Subcutaneous abdominal adipose tissue (tissue), 5 donors: Measurements from ENCODE around the gene SLC5A4.
"Not testable (repeated sequence)": the region's sequence is repeated elsewhere in the genome, so short reads cannot be mapped to it uniquely, and the experiment has no call there.

Experiments used
- H3K27ac ChIP-seq: one replicate; pipeline ENCODE4 v1.7.0; 2013; ENCODE audit warnings: low read depth, mild to moderate bottlenecking, inconsistent platforms, low read length, moderate library complexity
- H3K27me3 ChIP-seq, 5 donors: one replicate each; pipeline ENCODE4 v1.7.0; 2013; ENCODE audit warnings: low read length in 5 of 5, inconsistent platforms in 1 of 5; ENCODE audit not compliant: control insufficient read depth in 5 of 5, insufficient read depth in 4 of 5
- H3K36me3 ChIP-seq, 5 donors: one replicate each; pipeline ENCODE4 v1.7.0; 2013; ENCODE audit warnings: low read length in 5 of 5; ENCODE audit not compliant: control insufficient read depth in 5 of 5, insufficient read depth in 5 of 5
- H3K4me1 ChIP-seq, 5 donors: one replicate each; pipeline ENCODE4 v1.7.0; 2013; ENCODE audit warnings: low read length in 5 of 5, mild to moderate bottlenecking in 3 of 5, moderate library complexity in 1 of 5; ENCODE audit not compliant: control insufficient read depth in 5 of 5, insufficient read depth in 5 of 5
- H3K4me3 ChIP-seq, 5 donors: one replicate each; pipeline ENCODE4 v1.7.0; 2013; ENCODE audit warnings: low read length in 5 of 5, low read depth in 1 of 5
- H3K9ac ChIP-seq, 5 donors: one replicate each; pipeline ENCODE4 v1.7.0; 2013; ENCODE audit warnings: low read length in 5 of 5, mild to moderate bottlenecking in 4 of 5, moderate library complexity in 3 of 5
- H3K9me3 ChIP-seq, 5 donors: one replicate each; pipeline ENCODE4 v1.7.0; 2013; ENCODE audit warnings: low read length in 5 of 5; ENCODE audit not compliant: control insufficient read depth in 5 of 5
- donor health status: healthy.
- donor health status: healthy.
- donor health status: healthy.
- donor health status: healthy.
- donor health status: healthy.

SLC5A4 gene

DNA sequence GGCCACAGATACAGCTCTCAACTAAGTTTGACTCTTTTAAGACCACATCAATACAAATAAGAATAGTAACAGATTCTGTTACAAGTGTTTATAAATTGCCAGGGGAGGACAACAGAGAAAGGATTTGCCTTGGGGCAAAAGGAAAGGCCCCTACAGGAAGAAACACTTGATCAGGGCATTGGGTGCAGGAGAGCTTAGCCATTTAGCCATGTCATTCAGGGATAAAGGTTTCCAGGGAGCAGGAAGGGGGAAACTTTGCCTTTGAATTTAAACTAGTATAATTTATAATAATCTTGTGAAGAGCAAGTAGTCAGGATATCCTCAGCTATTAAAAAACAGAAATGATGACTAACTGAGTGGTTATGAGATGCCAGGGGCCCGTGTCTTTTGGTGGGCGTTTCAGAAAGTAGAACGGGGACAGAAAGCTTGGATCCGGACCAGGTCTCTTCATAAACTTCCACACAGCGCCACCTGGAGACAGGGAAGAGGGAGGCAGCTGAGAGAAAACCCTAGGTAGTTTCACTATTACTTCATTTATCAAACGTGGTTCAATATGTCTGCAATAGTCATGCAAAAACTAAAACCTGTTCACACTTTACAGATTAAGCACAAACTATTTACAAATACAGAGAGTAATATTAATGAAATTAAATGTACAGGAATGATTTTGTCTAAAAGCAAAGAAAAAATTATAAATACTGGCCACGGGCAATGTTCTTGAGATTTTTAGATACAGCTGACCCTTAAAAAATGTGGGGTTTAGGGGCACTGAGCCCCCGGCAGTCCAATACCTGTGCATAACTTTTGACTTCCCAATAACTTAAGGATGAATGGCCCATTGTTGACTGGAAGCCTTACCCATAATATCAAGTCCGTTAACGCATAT lies 11.0 kb upstream of the SLC5A4 start:
- Histone ChIP-seq H3K9ac (peak overlapping the region in 2 of 5 donors; percentile 16 to 59), H3K27me3 (peaks cover 0 to 12% (median 3%) of the 10 kb centered on the region in 5 donors), H3K27ac (no peak overlapping the region), H3K4me1 (peaks cover 0 to 3% (median 2%) of the 10 kb centered on the region in 5 donors), H3K36me3 (no peaks in the 10 kb centered on the region), H3K9me3 (no peaks in the 10 kb centered on the region), H3K4me3 (peak overlapping the region in 2 of 5 donors; percentile 18 to 22)

DNA sequence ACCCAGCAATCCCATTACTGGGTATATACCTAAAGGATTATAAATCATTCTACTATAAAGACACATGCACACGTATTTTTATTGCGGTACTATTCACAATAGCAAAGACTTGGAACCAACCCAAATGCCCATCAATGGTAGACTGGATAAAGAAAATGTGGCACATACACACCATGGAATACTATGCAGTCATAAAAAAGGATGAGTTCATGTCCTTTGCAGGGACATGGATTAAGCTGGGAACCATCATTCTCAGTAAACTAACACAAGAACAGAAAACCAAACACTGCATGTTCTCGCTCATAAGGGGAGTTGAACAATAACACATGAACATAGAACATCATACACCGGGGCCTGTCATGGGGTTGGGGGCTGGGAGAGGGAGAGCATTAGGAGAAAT lies 8.5 kb upstream of the SLC5A4 start:
- H3K27me3 ChIP-seq, H3K9ac ChIP-seq, H3K4me3 ChIP-seq, H3K27ac ChIP-seq, H3K36me3 ChIP-seq, H3K9me3 ChIP-seq, H3K4me1 ChIP-seq: not testable (repeated sequence)

DNA sequence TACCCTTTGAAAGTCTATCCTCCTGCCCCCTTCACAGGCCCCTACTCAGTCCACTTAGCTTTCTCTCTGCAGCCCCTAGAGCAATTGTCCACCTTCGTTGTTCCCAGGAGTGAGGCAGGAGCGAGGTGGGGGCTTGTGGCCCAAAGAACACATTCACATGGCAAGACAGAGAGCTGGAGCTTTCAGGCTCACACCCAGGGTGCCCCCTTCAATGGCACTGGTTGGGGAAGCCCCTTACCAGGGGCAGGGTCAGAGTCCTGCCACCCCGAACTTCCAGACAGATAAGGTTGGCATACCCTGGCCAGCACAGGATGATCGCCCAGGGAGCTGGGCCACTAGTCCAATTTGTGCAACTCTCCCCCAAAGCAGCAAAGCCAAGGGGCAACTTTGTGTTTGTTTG lies 6.2 kb upstream of the SLC5A4 start:
- no peaks in the 10 kb centered on the region for H3K36me3 ChIP-seq
- H3K4me3 ChIP-seq, result no peak overlapping the region
- no peak overlapping the region for H3K27ac ChIP-seq
- no peaks in the 10 kb centered on the region for H3K9me3 ChIP-seq
- peaks cover 0 to 7% (median 4%) of the 10 kb centered on the region in 5 donors for H3K27me3 ChIP-seq
- no peak overlapping the region for H3K9ac ChIP-seq
- peaks cover 0 to 3% (median 2%) of the 10 kb centered on the region in 5 donors for H3K4me1 ChIP-seq

DNA sequence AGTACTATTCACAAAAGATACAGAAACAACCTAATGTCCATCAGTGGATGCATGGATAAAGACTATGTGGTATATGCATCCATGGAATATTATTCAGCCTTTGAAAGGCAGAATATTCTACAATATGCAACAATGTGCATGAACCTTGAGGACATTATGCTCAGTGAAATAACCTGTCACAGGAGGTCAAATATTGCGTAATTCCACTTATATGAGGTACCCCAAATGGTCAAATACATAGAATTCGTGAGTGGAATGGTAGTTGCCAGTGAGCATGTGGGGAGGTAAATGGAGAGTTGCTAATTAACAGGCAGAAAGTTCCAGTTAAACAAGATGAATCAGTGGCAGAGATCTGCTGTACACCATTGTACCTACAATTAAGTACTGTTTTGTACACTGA lies 3.6 kb upstream of the SLC5A4 start:
- H3K4me3 ChIP-seq, result no peak overlapping the region
- no peaks in the 10 kb centered on the region for H3K4me1 ChIP-seq
- peaks cover 0 to 7% (median 6%) of the 10 kb centered on the region in 5 donors for H3K27me3 ChIP-seq
- H3K36me3 ChIP-seq, result no peaks in the 10 kb centered on the region
- H3K9ac ChIP-seq, result no peak overlapping the region
- H3K9me3 ChIP-seq, result no peaks in the 10 kb centered on the region
- H3K27ac ChIP-seq, result no peak overlapping the region

DNA sequence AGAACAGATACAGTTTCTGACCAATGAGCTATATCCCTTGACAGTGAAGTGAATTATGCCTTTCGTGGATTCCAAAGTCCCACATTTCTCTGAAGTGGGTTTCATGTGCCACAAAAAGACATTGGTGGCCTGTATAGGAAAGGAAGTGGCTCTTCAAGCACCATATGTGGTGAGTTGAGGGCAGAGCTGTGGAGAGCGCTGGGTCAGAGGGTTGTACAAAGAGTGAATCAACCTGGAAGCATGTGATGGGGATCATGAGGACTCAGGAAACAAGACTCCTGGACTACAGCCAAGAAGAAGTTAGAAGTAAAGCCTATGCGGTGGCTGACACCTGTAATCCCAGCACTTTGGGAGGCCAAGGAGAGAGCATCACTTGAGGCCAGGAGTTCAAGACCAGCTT lies 579 bp upstream of the SLC5A4 start:
- no peaks in the 10 kb centered on the region for H3K9me3 ChIP-seq
- H3K27me3 ChIP-seq, result peaks cover 0 to 4% (median 3%) of the 10 kb centered on the region in 5 donors
- no peaks in the 10 kb centered on the region for H3K36me3 ChIP-seq
- H3K4me1 ChIP-seq, result no peaks in the 10 kb centered on the region
- no peak overlapping the region for H3K27ac ChIP-seq
- no peak overlapping the region for H3K4me3 ChIP-seq
- H3K9ac ChIP-seq, result no peak overlapping the region

DNA sequence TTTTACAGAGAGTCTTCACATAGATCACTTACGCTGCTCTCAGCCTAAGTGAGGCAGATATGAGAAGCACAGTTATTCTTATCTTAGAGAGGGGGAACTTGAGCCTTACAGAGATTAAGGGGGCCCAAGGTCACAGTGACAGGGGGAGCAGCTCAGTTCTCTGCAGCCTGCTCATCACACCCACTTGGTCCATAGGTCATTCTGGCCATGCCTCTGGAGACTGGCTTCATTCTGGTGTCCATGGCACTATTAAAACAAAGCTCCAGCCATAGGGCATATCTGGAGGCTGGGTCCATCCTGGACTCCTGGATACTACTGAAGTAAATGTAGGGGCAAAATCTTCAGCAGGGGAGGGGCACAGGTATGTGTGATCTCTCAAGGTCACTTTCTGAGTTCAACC lies 5.9 kb downstream of the SLC5A4 start:
- Histone ChIP-seq H3K4me1 (peaks cover 0 to 12% (median 3%) of the 10 kb centered on the region in 5 donors), H3K27ac (no peak overlapping the region), H3K36me3 (no peaks in the 10 kb centered on the region), H3K9ac (no peak overlapping the region), H3K9me3 (no peaks in the 10 kb centered on the region), H3K27me3 (peaks cover 0 to 11% (median 0%) of the 10 kb centered on the region in 5 donors), H3K4me3 (no peak overlapping the region)

DNA sequence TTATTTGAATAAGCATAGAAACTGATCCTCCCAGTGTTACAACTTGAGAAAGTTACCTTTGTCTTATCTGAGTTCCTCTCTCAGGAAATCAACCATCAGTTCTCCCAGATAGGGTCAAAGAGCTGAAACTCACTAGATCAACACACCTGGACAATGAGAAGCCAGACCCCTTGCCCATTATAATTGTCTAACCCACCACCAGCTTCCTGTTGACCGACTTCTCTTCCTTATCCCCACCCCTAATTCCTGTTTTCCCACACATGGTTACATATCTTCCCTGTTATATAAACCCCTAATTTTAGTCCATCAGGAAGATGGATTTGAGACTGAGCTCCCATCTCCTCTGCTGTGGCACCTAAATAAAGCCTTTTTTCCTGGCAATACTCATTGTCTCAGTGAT lies 6.9 kb downstream of the SLC5A4 start:
- Histone ChIP-seq H3K36me3 (no peaks in the 10 kb centered on the region), H3K27me3 (peaks cover 0 to 11% (median 0%) of the 10 kb centered on the region in 5 donors), H3K27ac (no peak overlapping the region), H3K4me3 (no peak overlapping the region), H3K9me3 (no peaks in the 10 kb centered on the region), H3K9ac (no peak overlapping the region), H3K4me1 (peaks cover 0 to 12% (median 3%) of the 10 kb centered on the region in 5 donors)

DNA sequence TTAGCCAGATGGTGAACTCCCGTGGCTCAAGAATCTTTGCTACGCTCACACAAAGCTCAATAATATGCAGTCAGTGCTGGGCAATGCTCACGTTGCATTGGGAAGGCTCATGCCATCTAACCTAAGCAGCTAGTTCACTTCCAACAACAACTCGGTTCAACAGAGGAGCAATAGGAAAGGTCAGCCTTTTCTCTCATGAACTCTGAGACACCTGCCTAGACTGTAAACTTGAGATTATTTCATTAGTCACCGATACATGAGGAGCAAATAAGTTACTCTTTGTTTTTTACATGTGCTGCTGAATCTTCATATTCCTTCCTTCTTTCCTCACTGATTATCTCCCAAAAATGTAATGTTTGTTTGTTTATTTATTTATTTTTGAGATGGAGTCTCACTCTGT lies 9.0 kb downstream of the SLC5A4 start:
- H3K4me3 ChIP-seq, result no peak overlapping the region
- peaks cover 0 to 12% (median 3%) of the 10 kb centered on the region in 5 donors for H3K4me1 ChIP-seq
- no peaks in the 10 kb centered on the region for H3K9me3 ChIP-seq
- no peak overlapping the region for H3K9ac ChIP-seq
- H3K27ac ChIP-seq, result no peak overlapping the region
- peaks cover 0 to 11% (median 0%) of the 10 kb centered on the region in 5 donors for H3K27me3 ChIP-seq
- no peaks in the 10 kb centered on the region for H3K36me3 ChIP-seq

DNA sequence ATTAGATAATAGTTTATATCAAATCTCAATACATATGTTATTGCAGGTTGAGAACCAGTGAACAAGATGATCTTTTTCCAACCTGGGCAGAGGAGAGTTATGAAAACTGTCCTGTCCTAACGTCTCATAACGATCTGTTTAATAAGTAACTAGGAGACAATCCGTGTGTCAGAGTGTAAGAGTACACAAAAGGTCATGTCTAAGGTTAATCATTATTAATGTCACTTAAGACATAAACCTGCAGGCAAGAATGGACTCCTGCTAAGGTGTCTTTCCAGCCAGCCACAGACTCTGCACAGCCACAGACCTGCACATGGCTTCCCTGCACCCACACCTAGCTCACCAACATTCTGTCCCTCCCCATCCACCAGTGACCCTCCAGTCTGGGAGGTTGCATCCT lies 10.1 kb downstream of the SLC5A4 start:
- Histone ChIP-seq H3K36me3 (no peaks in the 10 kb centered on the region), H3K9ac (no peak overlapping the region), H3K27me3 (peaks cover 0 to 9% (median 0%) of the 10 kb centered on the region in 5 donors), H3K9me3 (no peaks in the 10 kb centered on the region), H3K4me3 (no peak overlapping the region), H3K27ac (no peak overlapping the region), H3K4me1 (peaks cover 0 to 12% (median 3%) of the 10 kb centered on the region in 5 donors)

DNA sequence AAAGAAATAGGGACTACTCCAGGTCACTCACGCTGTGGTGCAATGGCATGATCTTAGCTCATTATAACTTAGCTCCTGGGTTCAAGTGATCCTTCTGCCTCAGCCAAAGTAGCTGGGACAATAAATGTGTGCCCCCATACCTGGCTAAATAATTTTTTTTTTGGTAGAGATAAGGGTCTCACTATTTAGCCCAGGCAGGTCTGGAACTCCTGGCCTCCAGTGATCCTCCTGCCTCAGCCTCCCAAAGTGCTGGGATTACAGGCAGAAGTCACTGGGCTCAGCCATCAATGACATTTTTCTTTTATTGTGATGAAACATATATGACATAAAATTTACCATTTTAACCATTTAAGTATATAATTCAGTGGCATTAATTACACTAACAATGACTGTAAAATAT lies 10.6 kb downstream of the SLC5A4 start:
- no peak overlapping the region for H3K9ac ChIP-seq
- no peak overlapping the region for H3K4me3 ChIP-seq
- no peaks in the 10 kb centered on the region for H3K36me3 ChIP-seq
- peaks cover 0 to 12% (median 3%) of the 10 kb centered on the region in 5 donors for H3K4me1 ChIP-seq
- peaks cover 0 to 6% (median 0%) of the 10 kb centered on the region in 5 donors for H3K27me3 ChIP-seq
- no peaks in the 10 kb centered on the region for H3K9me3 ChIP-seq
- no peak overlapping the region for H3K27ac ChIP-seq
